Measurements from ENCODE around the gene FRY.
A peak's percentile ranks its signal among the peaks of the same experiment; 100 is the strongest.

The FRY gene

GRCh38 chr13:32261567-32261966 lies 230.0 kb downstream of the FRY start:
- Histone ChIP-seq H3K36me3 (ENCODE audit: control insufficient read depth in 5 of 5, insufficient read depth in 5 of 5, low read length in 5 of 5) (peaks cover 5 to 12% (median 10%) of the 10 kb centered on the region in 5 donors), H3K4me3 (ENCODE audit: low read depth in 1 of 5, low read length in 5 of 5) (no peak overlapping the region), H3K9ac (ENCODE audit: low read length in 5 of 5) (no peak overlapping the region), H3K9me3 (ENCODE audit: control insufficient read depth in 5 of 5, low read length in 5 of 5) (no peaks in the 10 kb centered on the region), H3K27ac (ENCODE audit: low read depth, low read length) (peak overlapping the region; percentile 65), H3K4me1 (ENCODE audit: control insufficient read depth in 5 of 5, insufficient read depth in 5 of 5, low read length in 5 of 5) (peaks cover 0 to 38% (median 8%) of the 10 kb centered on the region in 5 donors), H3K27me3 (ENCODE audit: control insufficient read depth in 5 of 5, insufficient read depth in 4 of 5, low read length in 5 of 5) (no peaks in the 10 kb centered on the region)

DNA sequence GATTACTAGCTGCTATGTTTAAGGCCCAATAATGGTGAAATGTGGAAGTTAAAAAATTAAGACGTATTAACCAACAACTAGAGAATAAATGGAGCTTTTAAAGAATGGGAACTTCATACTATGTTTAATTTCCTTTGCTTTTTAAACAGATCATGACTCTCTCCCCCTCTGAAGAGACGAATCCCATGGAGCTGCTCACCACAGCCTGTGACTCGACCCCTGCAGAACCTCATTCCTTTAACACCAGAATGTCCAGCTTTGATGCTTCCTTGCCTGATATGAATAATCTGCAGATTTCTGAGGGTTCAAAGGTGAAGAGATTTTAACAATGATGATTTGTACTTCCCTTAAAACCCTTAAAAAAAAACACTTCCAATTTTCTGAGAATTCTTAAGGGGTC lies 230.6 kb downstream of the FRY start:
- Histone ChIP-seq H3K27me3 (ENCODE audit: control insufficient read depth in 5 of 5, insufficient read depth in 4 of 5, low read length in 5 of 5) (no peaks in the 10 kb centered on the region), H3K9me3 (ENCODE audit: control insufficient read depth in 5 of 5, low read length in 5 of 5) (no peaks in the 10 kb centered on the region), H3K4me1 (ENCODE audit: control insufficient read depth in 5 of 5, insufficient read depth in 5 of 5, low read length in 5 of 5) (peaks cover 0 to 38% (median 8%) of the 10 kb centered on the region in 5 donors), H3K9ac (ENCODE audit: low read length in 5 of 5) (peak overlapping the region in 1 of 5 donors; percentile 22), H3K36me3 (ENCODE audit: control insufficient read depth in 5 of 5, insufficient read depth in 5 of 5, low read length in 5 of 5) (peaks cover 9 to 18% (median 12%) of the 10 kb centered on the region in 5 donors), H3K4me3 (ENCODE audit: low read depth in 1 of 5, low read length in 5 of 5) (no peak overlapping the region), H3K27ac (ENCODE audit: low read depth, low read length) (peak overlapping the region; percentile 65)

DNA sequence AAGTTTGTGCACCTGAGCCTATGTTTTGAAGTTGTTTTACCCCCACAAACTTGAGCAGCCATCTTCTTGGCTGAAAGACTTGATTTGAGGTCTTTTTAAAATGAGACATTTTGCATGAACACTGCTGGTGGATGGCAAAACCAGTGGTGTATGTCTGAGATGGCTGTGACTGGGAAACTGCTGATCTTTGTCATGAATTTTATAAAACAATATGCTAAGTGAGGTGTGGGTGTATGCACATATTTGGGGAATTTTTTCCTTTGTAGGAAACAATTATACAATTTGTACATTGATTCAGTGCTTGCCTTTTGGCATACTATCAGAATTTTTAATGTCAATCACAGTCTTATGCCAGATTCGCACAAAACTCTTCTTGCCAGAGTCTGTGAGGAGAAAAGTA lies 231.0 kb downstream of the FRY start:
- Histone ChIP-seq H3K9ac (ENCODE audit: low read length in 5 of 5) (peak overlapping the region in 1 of 5 donors; percentile 22), H3K4me3 (ENCODE audit: low read depth in 1 of 5, low read length in 5 of 5) (no peak overlapping the region), H3K9me3 (ENCODE audit: control insufficient read depth in 5 of 5, low read length in 5 of 5) (no peaks in the 10 kb centered on the region), H3K27me3 (ENCODE audit: control insufficient read depth in 5 of 5, insufficient read depth in 4 of 5, low read length in 5 of 5) (no peaks in the 10 kb centered on the region), H3K36me3 (ENCODE audit: control insufficient read depth in 5 of 5, insufficient read depth in 5 of 5, low read length in 5 of 5) (peaks cover 9 to 22% (median 16%) of the 10 kb centered on the region in 5 donors), H3K4me1 (ENCODE audit: control insufficient read depth in 5 of 5, insufficient read depth in 5 of 5, low read length in 5 of 5) (peaks cover 0 to 38% (median 8%) of the 10 kb centered on the region in 5 donors), H3K27ac (ENCODE audit: low read depth, low read length) (peak overlapping the region; percentile 65)

- Histone ChIP-seq H3K27ac (ENCODE audit: low read depth, low read length) (peak overlapping the region; percentile 38), H3K36me3 (ENCODE audit: control insufficient read depth in 5 of 5, insufficient read depth in 5 of 5, low read length in 5 of 5) (peaks cover 9 to 33% (median 23%) of the 10 kb centered on the region in 5 donors), H3K9me3 (ENCODE audit: control insufficient read depth in 5 of 5, low read length in 5 of 5) (no peaks in the 10 kb centered on the region), H3K4me3 (ENCODE audit: low read depth in 1 of 5, low read length in 5 of 5) (no peak overlapping the region), H3K9ac (ENCODE audit: low read length in 5 of 5) (no peak overlapping the region), H3K4me1 (ENCODE audit: control insufficient read depth in 5 of 5, insufficient read depth in 5 of 5, low read length in 5 of 5) (peaks cover 0 to 38% (median 8%) of the 10 kb centered on the region in 5 donors), H3K27me3 (ENCODE audit: control insufficient read depth in 5 of 5, insufficient read depth in 4 of 5, low read length in 5 of 5) (no peaks in the 10 kb centered on the region)
Measured at GRCh38 chr13:32264407-32264806, 232.8 kb downstream of the FRY start.

- H3K36me3 ChIP-seq (ENCODE audit: control insufficient read depth in 5 of 5, insufficient read depth in 5 of 5, low read length in 5 of 5), result peaks cover 9 to 36% (median 26%) of the 10 kb centered on the region in 5 donors
Measured at GRCh38 chr13:32265726-32266125, 234.2 kb downstream of the FRY start.

DNA sequence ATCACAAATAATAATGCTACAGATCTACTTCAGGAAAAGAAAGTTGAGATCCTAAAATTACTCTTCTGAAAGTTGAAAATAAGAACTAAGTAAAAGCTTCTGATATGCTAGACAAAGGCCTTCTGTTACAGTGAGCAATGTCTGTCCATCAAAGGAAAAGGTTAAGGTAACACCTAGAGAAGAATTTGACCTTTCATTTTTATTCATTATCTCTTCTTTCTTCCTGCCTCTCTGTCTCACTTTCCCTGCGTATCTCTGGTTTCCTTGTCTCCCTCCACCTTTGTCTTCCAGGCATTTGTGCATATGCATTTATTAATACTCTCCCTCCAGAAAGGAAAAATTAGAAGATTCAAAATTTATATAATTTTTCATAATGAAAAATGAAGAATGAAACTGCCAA lies 234.6 kb downstream of the FRY start:
- Histone ChIP-seq H3K27me3 (ENCODE audit: control insufficient read depth in 5 of 5, insufficient read depth in 4 of 5, low read length in 5 of 5) (no peaks in the 10 kb centered on the region), H3K4me1 (ENCODE audit: control insufficient read depth in 5 of 5, insufficient read depth in 5 of 5, low read length in 5 of 5) (peaks cover 0 to 38% (median 5%) of the 10 kb centered on the region in 5 donors), H3K9ac (ENCODE audit: low read length in 5 of 5) (no peak overlapping the region), H3K9me3 (ENCODE audit: control insufficient read depth in 5 of 5, low read length in 5 of 5) (no peaks in the 10 kb centered on the region), H3K4me3 (ENCODE audit: low read depth in 1 of 5, low read length in 5 of 5) (no peak overlapping the region), H3K27ac (ENCODE audit: low read depth, low read length) (no peak overlapping the region), H3K36me3 (ENCODE audit: control insufficient read depth in 5 of 5, insufficient read depth in 5 of 5, low read length in 5 of 5) (peaks cover 9 to 40% (median 30%) of the 10 kb centered on the region in 5 donors)

More at GRCh38 chr13:32265726-32266125, 234.2 kb downstream of the FRY start:
- Histone ChIP-seq H3K9me3 (ENCODE audit: control insufficient read depth in 5 of 5, low read length in 5 of 5) (no peaks in the 10 kb centered on the region), H3K27me3 (ENCODE audit: control insufficient read depth in 5 of 5, insufficient read depth in 4 of 5, low read length in 5 of 5) (no peaks in the 10 kb centered on the region), H3K27ac (ENCODE audit: low read depth, low read length) (no peak overlapping the region), H3K9ac (ENCODE audit: low read length in 5 of 5) (no peak overlapping the region), H3K4me3 (ENCODE audit: low read depth in 1 of 5, low read length in 5 of 5) (no peak overlapping the region), H3K4me1 (ENCODE audit: control insufficient read depth in 5 of 5, insufficient read depth in 5 of 5, low read length in 5 of 5) (peaks cover 0 to 38% (median 8%) of the 10 kb centered on the region in 5 donors)

DNA sequence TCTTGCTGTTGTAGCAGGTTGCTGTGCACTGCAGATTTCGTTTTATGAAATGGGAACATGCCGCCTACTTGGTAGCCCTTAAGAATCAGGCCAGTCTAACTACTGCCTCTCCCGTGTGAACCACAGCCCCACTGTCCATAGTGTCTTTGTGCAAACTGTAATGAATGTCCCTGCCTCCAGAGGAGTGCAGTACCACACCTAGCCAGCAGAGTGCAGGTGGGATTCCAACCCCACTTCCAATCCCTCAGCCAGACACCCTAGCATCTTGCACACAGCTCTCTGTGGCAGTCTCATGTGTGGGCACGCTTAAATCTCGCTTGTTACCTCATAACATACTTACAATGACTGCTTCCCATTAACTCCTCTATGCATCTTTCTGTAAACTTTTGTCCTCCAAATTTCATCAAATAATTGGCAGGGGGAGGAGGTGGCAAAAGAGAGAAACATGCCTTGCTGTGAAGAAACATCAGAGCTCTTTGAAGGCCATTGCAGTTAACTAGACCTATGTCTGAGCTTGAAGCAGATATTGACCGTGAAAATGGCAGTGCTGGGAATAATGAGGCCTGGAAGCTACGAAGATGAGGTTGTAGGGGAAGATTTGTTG lies 236.4 kb downstream of the FRY start:
- Histone ChIP-seq H3K4me1 (ENCODE audit: control insufficient read depth in 5 of 5, insufficient read depth in 5 of 5, low read length in 5 of 5) (peaks cover 0 to 27% (median 0%) of the 10 kb centered on the region in 5 donors), H3K9ac (ENCODE audit: low read length in 5 of 5) (no peak overlapping the region), H3K27me3 (ENCODE audit: control insufficient read depth in 5 of 5, insufficient read depth in 4 of 5, low read length in 5 of 5) (no peaks in the 10 kb centered on the region), H3K4me3 (ENCODE audit: low read depth in 1 of 5, low read length in 5 of 5) (no peak overlapping the region), H3K36me3 (ENCODE audit: control insufficient read depth in 5 of 5, insufficient read depth in 5 of 5, low read length in 5 of 5) (peaks cover 9 to 45% (median 33%) of the 10 kb centered on the region in 5 donors), H3K27ac (ENCODE audit: low read depth, low read length) (no peak overlapping the region), H3K9me3 (ENCODE audit: control insufficient read depth in 5 of 5, low read length in 5 of 5) (no peaks in the 10 kb centered on the region)

GRCh38 chr13:32272021-32272683 lies 240.6 kb downstream of the FRY start:
- H3K36me3 ChIP-seq (ENCODE audit: control insufficient read depth in 5 of 5, insufficient read depth in 5 of 5, low read length in 5 of 5), result peaks cover 1 to 45% (median 41%) of the 10 kb centered on the region in 5 donors
- H3K9me3 ChIP-seq (ENCODE audit: control insufficient read depth in 5 of 5, low read length in 5 of 5), result no peaks in the 10 kb centered on the region
- no peak overlapping the region for H3K9ac ChIP-seq (ENCODE audit: low read length in 5 of 5)
- H3K4me3 ChIP-seq (ENCODE audit: low read depth in 1 of 5, low read length in 5 of 5), result no peak overlapping the region
- no peaks in the 10 kb centered on the region for H3K27me3 ChIP-seq (ENCODE audit: control insufficient read depth in 5 of 5, insufficient read depth in 4 of 5, low read length in 5 of 5)
- H3K27ac ChIP-seq (ENCODE audit: low read depth, low read length), result no peak overlapping the region
- peaks cover 0 to 10% (median 0%) of the 10 kb centered on the region in 5 donors for H3K4me1 ChIP-seq (ENCODE audit: control insufficient read depth in 5 of 5, insufficient read depth in 5 of 5, low read length in 5 of 5)

- no peak overlapping the region for H3K27ac ChIP-seq (ENCODE audit: low read depth, low read length)
- H3K4me3 ChIP-seq (ENCODE audit: low read depth in 1 of 5, low read length in 5 of 5), result no peak overlapping the region
- no peaks in the 10 kb centered on the region for H3K27me3 ChIP-seq (ENCODE audit: control insufficient read depth in 5 of 5, insufficient read depth in 4 of 5, low read length in 5 of 5)
- peaks cover 13 to 63% (median 40%) of the 10 kb centered on the region in 5 donors for H3K36me3 ChIP-seq (ENCODE audit: control insufficient read depth in 5 of 5, insufficient read depth in 5 of 5, low read length in 5 of 5)
- no peaks in the 10 kb centered on the region for H3K4me1 ChIP-seq (ENCODE audit: control insufficient read depth in 5 of 5, insufficient read depth in 5 of 5, low read length in 5 of 5)
- H3K9me3 ChIP-seq (ENCODE audit: control insufficient read depth in 5 of 5, low read length in 5 of 5), result no peaks in the 10 kb centered on the region
- H3K9ac ChIP-seq (ENCODE audit: low read length in 5 of 5), result no peak overlapping the region
Measured at GRCh38 chr13:32277839-32278238, 246.3 kb downstream of the FRY start.

GRCh38 chr13:32278426-32278825 lies 246.9 kb downstream of the FRY start:
- Histone ChIP-seq H3K27ac (ENCODE audit: low read depth, low read length) (no peak overlapping the region), H3K9ac (ENCODE audit: low read length in 5 of 5) (no peak overlapping the region), H3K9me3 (ENCODE audit: control insufficient read depth in 5 of 5, low read length in 5 of 5) (no peaks in the 10 kb centered on the region), H3K36me3 (ENCODE audit: control insufficient read depth in 5 of 5, insufficient read depth in 5 of 5, low read length in 5 of 5) (peaks cover 13 to 62% (median 40%) of the 10 kb centered on the region in 5 donors), H3K27me3 (ENCODE audit: control insufficient read depth in 5 of 5, insufficient read depth in 4 of 5, low read length in 5 of 5) (no peaks in the 10 kb centered on the region), H3K4me3 (ENCODE audit: low read depth in 1 of 5, low read length in 5 of 5) (no peak overlapping the region), H3K4me1 (ENCODE audit: control insufficient read depth in 5 of 5, insufficient read depth in 5 of 5, low read length in 5 of 5) (no peaks in the 10 kb centered on the region)

Data from subcutaneous abdominal adipose tissue (tissue), 5 donors.